HG03280 (cell line): ENCODE measurements around the gene GLYATL2.
A peak's percentile ranks its signal among the peaks of the same experiment; 100 is the strongest.

ENCODE experiments used
- ATAC-seq: cut with Tn5 transposase; IDR thresholded peaks from one replicate; pipeline ENCODE4 v1.9.1; 2021; ENCODE audit warnings: mild to moderate bottlenecking, moderate library complexity; ENCODE audit not compliant: unreplicated experiment

Gene GLYATL2

DNA sequence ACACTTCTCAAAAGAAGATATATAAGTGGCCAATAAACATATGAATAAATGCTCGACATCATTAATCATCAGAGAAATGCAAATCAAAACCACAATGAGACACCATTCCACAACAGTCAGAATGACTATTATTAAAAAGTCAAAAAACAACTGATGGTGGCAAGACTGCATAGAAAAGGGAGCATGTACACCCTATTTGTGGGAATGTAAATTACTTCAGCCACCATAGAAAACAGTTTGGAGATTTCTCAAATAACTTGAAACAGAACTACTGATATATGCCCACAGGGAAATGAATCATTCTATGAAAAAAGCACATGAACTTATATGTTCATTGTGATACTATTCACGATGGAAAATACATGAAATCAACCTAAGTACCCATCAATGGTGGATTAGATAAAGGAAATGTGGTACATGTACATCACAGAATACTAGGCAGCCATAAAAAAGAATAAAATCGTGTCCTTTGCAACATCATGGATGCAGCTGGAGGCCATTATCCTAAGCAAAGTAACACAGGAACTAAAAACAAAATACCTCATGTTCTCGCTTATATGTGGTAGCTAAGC is 42.4 kb downstream of the GLYATL2 start:
- ATAC-seq = no peak

DNA sequence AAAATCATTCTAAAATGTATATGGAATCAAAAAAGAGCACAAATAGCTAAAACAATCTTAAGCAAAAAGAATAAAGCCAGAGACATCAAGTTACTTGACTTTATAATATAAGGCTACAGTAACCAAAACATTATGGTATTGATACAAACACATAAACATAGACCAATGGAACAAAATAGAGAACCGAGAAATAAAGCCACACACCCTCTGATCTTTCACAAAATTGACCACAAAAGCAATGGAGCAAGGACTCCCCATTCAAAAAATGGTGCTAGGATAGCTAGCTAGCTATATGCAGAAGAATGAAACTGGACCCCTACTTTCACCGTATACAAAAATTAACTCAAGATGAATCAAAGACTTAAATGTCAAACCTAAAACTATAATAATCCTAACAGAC is 43.2 kb downstream of the GLYATL2 start:
- ATAC-seq = no peak

DNA sequence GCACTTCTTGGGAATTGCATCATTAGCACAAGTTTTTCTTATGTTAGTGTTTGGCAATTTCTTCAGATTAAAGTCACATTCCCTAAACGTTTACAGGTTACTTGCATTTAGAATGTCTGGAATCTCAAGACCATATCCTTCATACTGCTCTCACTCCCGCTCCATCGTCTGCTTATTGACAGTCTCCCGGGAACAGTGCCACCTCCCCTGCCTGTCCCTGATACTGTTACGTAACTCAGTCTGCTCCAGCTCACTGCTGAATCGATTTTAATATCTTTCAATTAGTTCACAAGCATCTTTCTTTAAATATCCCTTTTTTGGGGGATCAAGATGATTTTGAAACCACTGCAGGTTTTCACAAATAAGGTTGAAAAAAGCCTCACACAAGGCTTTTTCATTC is 48.2 kb downstream of the GLYATL2 start:
- no peak for ATAC-seq

DNA sequence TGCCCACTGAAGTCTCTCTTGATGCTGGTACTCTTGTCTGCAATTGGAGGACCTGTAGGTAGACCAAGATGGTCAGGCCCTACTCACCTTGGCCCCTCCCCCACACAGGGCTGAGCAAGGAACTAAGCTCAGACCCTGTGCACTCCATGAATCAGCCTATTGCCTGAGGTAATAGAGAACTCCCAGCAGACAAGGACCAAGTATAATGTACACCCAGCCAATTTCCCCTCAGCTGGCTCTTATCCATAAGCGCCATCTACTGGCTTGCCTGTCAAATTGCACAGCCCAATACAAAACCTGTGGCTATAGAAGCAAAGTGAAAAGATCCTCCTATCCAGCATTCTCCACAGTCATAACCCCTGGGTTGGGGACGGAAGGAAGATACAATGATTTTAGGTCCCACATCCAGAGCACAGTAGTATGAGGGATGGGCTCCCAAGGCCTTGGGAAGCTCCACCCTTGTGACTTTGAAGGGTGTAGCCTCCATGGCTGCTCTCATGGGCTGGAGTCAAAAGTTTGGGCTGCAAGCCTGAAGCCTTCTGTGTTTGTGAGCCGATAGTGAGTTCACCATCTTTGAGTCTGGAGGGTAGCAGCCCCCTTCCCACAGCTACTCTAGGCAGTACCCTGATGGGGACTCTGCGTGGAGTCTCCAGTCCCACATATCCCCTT is 56.0 kb downstream of the GLYATL2 start:
- peak; percentile 81 for ATAC-seq

DNA sequence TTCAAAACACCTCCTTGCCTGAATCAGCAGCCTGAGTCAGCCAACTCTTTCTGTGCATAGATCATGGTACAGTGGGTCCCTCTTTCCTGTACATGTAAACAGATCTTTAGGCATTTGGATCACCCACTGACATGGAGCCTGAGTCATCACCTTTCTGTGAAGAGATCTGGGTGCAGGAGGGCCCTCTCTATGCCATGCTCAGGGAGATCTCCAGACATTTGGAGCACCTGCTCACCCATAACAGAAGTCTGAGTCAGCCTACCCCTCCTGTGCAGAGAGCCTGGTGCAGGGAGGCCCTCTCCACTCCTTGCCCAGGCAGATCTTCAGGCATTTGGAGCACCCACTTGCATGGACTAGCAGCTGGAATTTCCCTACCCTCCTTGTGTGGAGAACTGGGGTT is 56.6 kb downstream of the GLYATL2 start:
- no peak for ATAC-seq

DNA sequence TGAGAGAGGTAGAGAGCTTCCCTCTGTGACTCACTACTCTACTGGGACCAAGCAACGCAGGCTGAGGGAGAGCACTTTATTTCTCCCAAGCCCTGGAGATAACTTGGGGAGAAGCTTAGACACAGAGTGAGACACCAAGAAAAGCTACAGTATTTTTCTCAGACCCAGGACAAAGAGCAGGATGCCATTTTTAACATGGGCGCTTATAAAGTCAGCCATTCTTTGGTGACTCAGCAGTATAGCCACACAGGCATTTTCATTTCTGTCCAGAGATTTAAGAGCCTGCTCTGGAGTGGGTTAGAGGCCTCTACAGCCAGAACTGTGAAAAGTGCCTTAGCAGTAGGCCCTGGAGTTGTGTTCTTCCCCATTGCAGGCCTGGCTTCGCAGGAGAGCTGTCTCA is 57.8 kb downstream of the GLYATL2 start:
- no peak for ATAC-seq

DNA sequence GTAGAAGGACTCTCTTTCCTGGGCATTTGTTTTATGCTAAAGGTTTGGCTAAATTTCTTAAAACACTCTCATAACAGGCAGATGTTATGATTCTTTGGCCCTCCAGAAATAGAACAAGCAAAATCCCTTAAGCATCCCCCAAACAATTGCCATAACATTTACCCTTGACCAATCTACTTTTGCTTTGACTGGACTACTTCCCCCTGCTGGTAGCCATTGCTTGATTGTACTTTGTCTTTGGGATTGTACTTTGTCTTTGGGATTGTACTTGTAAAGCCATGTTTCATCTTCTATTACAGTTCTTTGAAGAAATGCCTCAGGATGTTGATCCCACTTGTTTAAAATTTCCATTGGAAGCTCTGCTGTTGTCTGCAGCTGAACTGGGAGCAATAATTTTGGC is 59.5 kb downstream of the GLYATL2 start:
- ATAC-seq = no peak
